ENCODE measurements around the gene PWWP2B. TPM values are rescaled to one million over a fixed set of nuclear protein-coding genes. Genes with fewer than 3 reads are reported as not detected.

PWWP2B gene
- total RNA-seq, 1 experiment from 2014 or later, result 12.2 TPM

- POLR2A ChIA-PET, result no interaction called here
These were observed 40.3 kb upstream of the PWWP2B start for GRCh38 chr10:132356621-132357195.

GRCh38 chr10:132357286-132358058 lies 39.5 kb upstream of the PWWP2B start:
- Mint-ChIP-seq H3K4me1 (no peaks in the 10 kb centered on the region), H3K9me3 (no peaks in the 10 kb centered on the region), H3K4me3 (no peak overlapping the region), H3K27me3 (ENCODE audit: low read depth) (no peaks in the 10 kb centered on the region), H3K36me3 (no peaks in the 10 kb centered on the region), H3K27ac (no peak overlapping the region)
- CTCF ChIA-PET, result no interaction called here
- no peak for DNase-seq (ENCODE audit: low spot score)
- POLR2A ChIA-PET, result no interaction called here
- no peak for ATAC-seq
- TF ChIP-seq FOXP4 (CRISPR knock-in tag; IDR thresholded peaks at IDR 0.05), result no peak
- no peak for TF ChIP-seq MYBL2 (CRISPR knock-in tag; IDR thresholded peaks at IDR 0.05)
- TF ChIP-seq HMGA2 (CRISPR knock-in tag; IDR thresholded peaks at IDR 0.05), result no peak
- no peak for TF ChIP-seq E2F1 (CRISPR knock-in tag; IDR thresholded peaks at IDR 0.05)

More at GRCh38 chr10:132356621-132357195, 40.3 kb upstream of the PWWP2B start:
- CTCF ChIA-PET, result interaction anchor here (1.0 kb wide), 1 partner anchor 127 kb away, joined by 4 read pairs; no protein-coding TSS in a partner anchor
- Mint-ChIP-seq H3K36me3 (no peaks in the 10 kb centered on the region), H3K27me3 (ENCODE audit: low read depth) (no peaks in the 10 kb centered on the region), H3K4me1 (no peaks in the 10 kb centered on the region), H3K4me3 (no peak overlapping the region), H3K27ac (no peak overlapping the region), H3K9me3 (no peaks in the 10 kb centered on the region)
- ATAC-seq, result no peak
- TF ChIP-seq ZBTB21 (CRISPR knock-in tag; IDR thresholded peaks at IDR 0.05; ENCODE audit: borderline replicate concordance) (no peak), NFATC4 (CRISPR knock-in tag; IDR thresholded peaks at IDR 0.05) (no peak), RORB (CRISPR knock-in tag; IDR thresholded peaks at IDR 0.05) (no peak), MAX (CRISPR knock-in tag; IDR thresholded peaks at IDR 0.05) (no peak), ZNF671 (CRISPR knock-in tag; IDR thresholded peaks at IDR 0.05) (no peak), ZNF138 (CRISPR knock-in tag; conservative IDR thresholded peaks at IDR 0.05) (no peak), E2F4 (CRISPR knock-in tag; IDR thresholded peaks at IDR 0.05; ENCODE audit: borderline replicate concordance, low read depth) (no peak), MYBL2 (CRISPR knock-in tag; IDR thresholded peaks at IDR 0.05) (no peak), ATF3 (CRISPR knock-in tag; conservative IDR thresholded peaks at IDR 0.05) (no peak), SMAD4 (CRISPR knock-in tag; IDR thresholded peaks at IDR 0.05) (no peak), ATF2 (CRISPR knock-in tag; IDR thresholded peaks at IDR 0.05; ENCODE audit: borderline replicate concordance, low read depth) (no peak), FOXJ3 (CRISPR knock-in tag; IDR thresholded peaks at IDR 0.05; ENCODE audit: borderline replicate concordance) (no peak), ZNF396 (CRISPR knock-in tag; IDR thresholded peaks at IDR 0.05; ENCODE audit: borderline replicate concordance) (no peak)
- DNase-seq (ENCODE audit: low spot score), result no peak

Measured in WTC11 (cell line).